GM12878 (cell line): Measurements from ENCODE around the gene TBC1D10A. TPM values are rescaled to one million over a fixed set of nuclear protein-coding genes. Genes with fewer than 3 reads are reported as not detected.

ENCODE experiments used
- BACH1 ChIP-seq: fragments of 450-650 bp; IDR thresholded peaks from 2 replicates; pipeline ENCODE4 v1.6.1; 2017; ENCODE audit warnings: mild to moderate bottlenecking, borderline replicate concordance
- BCLAF1 ChIP-seq: fragments of 450-650 bp; IDR thresholded peaks from 2 replicates; pipeline ENCODE4 v1.6.1; 2017; ENCODE audit warnings: antibody characterized with exemption, mild to moderate bottlenecking, moderate library complexity
- CEBPZ ChIP-seq: fragments of 150-350 bp; IDR thresholded peaks from 2 replicates; pipeline ENCODE4 v1.6.1; 2016; ENCODE audit warnings: low read depth, low read length
- FOS ChIP-seq: IDR thresholded peaks from 3 replicates; pipeline ENCODE4 v1.6.1; 2011; ENCODE audit warnings: borderline replicate concordance; ENCODE audit not compliant: insufficient read length; ENCODE audit errors: extremely low read depth
- FOXK2 ChIP-seq: fragments of 450-650 bp; IDR thresholded peaks from 2 replicates; pipeline ENCODE4 v1.6.1; 2017; ENCODE audit warnings: mild to moderate bottlenecking, moderate library complexity
- GABPA ChIP-seq: IDR thresholded peaks from 2 replicates; pipeline ENCODE4 v1.6.1; 2014; ENCODE audit warnings: antibody characterized with exemption, low read depth, mild to moderate bottlenecking, inconsistent platforms
- IRF3 ChIP-seq: fragments of 450-650 bp; IDR thresholded peaks from 2 replicates; pipeline ENCODE4 v1.6.1; 2014; ENCODE audit warnings: mild to moderate bottlenecking
- MYC ChIP-seq: IDR thresholded peaks from 2 replicates; pipeline ENCODE4 v1.6.1; 2011; ENCODE audit warnings: mild to moderate bottlenecking, low read length, moderate library complexity, inconsistent platforms; ENCODE audit not compliant: insufficient read depth, insufficient replicate concordance, insufficient read length, severe bottlenecking
- NKRF ChIP-seq: fragments of 450-650 bp; conservative IDR thresholded peaks from 2 replicates; pipeline ENCODE4 v1.6.1; 2017; ENCODE audit warnings: mild to moderate bottlenecking, moderate library complexity
- NR2C2 ChIP-seq: IDR thresholded peaks from 2 replicates; pipeline ENCODE4 v1.6.1; 2011; ENCODE audit warnings: borderline replicate concordance, low read depth; ENCODE audit not compliant: control insufficient read depth, insufficient read length
- STAT1 ChIP-seq: fragments of 450-650 bp; conservative IDR thresholded peaks from 2 replicates; pipeline ENCODE4 v1.6.1; 2014; ENCODE audit warnings: antibody characterized with exemption, mild to moderate bottlenecking
- SUZ12 ChIP-seq: fragments of 200-600 bp; sonication (generic); IDR thresholded peaks from one replicate; pipeline ENCODE4 v1.6.1; 2018; ENCODE audit warnings: antibody characterized with exemption, mild to moderate bottlenecking; ENCODE audit not compliant: unreplicated experiment
- TCF7 ChIP-seq: IDR thresholded peaks from 2 replicates; pipeline ENCODE4 v1.6.1; 2014; ENCODE audit warnings: antibody characterized with exemption, borderline replicate concordance
- USF1 ChIP-seq: IDR thresholded peaks from 2 replicates; pipeline ENCODE4 v1.6.1; 2011; ENCODE audit warnings: borderline replicate concordance, low read depth, mild to moderate bottlenecking, moderate library complexity, mixed read lengths, low read length; ENCODE audit not compliant: insufficient read depth; ENCODE audit errors: extremely low read length
- ZBTB40 ChIP-seq: fragments of 450-650 bp; IDR thresholded peaks from 2 replicates; pipeline ENCODE4 v1.6.1; 2016; ENCODE audit warnings: mild to moderate bottlenecking, moderate library complexity, borderline replicate concordance
- polyA plus RNA-seq, 11 experiments: library from polyadenylated mRNA; depleted of rRNA in 4 of 11; unstranded in 6 of 11; stranded (reverse) in 5 of 11; fragments of >200 nt; fragmentation: Nextera tagmentation in 4 of 11; fragmentation: Illumina TruSeq in 1 of 11; extraction: Ambion mirVana in 4 of 11; extraction: Trizol in 1 of 11; gene quantifications; 1 replicate in 1 of 11; 2 replicates in 10 of 11; pipeline versions ENCODE4 v1.2.1 to v1.2.3, GENCODE V29; 2011 to 2016; ENCODE audit warnings: inconsistent platforms in 2 of 11, missing spikeins in 2 of 11, low read depth in 1 of 11
- total RNA-seq, 4 experiments: library from RNA; depleted of rRNA in 3 of 4; stranded (reverse); fragments of >200 nt in 3 of 4; fragmentation: Illumina TruSeq in 1 of 4; extraction: Trizol in 1 of 4; gene quantifications; 2 replicates each; pipeline versions ENCODE4 v1.2.1 to v1.2.3, GENCODE V29; 2013 to 2021

Gene TBC1D10A
- total and polyA plus RNA-seq, 10 of the 15 experiments (the other 5 are each of a cell fraction or from before 2014, with no cell fraction given) = 0.27 to 25.7 (median 15.3) TPM

GRCh38 chr22:30314915-30315314 lies 11.8 kb downstream of the TBC1D10A start (continued):
- no peak for TF ChIP-seq ZBTB40
- no peak for TF ChIP-seq MYC
- no peak for TF ChIP-seq SUZ12
- no peak for TF ChIP-seq FOS
- TF ChIP-seq FOXK2 = no peak
- no peak for TF ChIP-seq IRF3
- no peak for TF ChIP-seq BACH1
- no peak for TF ChIP-seq STAT1
- TF ChIP-seq GABPA = no peak
- TF ChIP-seq NKRF = no peak
- no peak for TF ChIP-seq BCLAF1
- TF ChIP-seq NR2C2 = no peak
- no peak for TF ChIP-seq USF1
- TF ChIP-seq CEBPZ = no peak
- no peak for TF ChIP-seq TCF7
